ACC112 (cell line): ENCODE measurements around the gene SLC41A3.

ENCODE experiments used
- H2AFZ ChIP-seq: fragments of 200-600 bp; sonication (generic); one replicate; pipeline ENCODE4 v1.6.0; 2017; ENCODE audit warnings: antibody characterized with exemption, low read length; ENCODE audit not compliant: unreplicated experiment
- H3K27ac ChIP-seq: fragments of 200-600 bp; sonication (generic); 2 replicates; pipeline ENCODE4 v1.5.1; 2014; ENCODE audit warnings: low read depth, mild to moderate bottlenecking, antibody characterized with exemption, low read length, moderate library complexity
- H3K27me3 ChIP-seq: fragments of 200-600 bp; sonication (generic); 2 replicates; pipeline ENCODE4 v1.6.1; 2014; ENCODE audit warnings: mild to moderate bottlenecking, antibody characterized with exemption, low read length, moderate library complexity, mixed read lengths; ENCODE audit not compliant: insufficient read depth
- H3K36me3 ChIP-seq: fragments of 200-600 bp; sonication (generic); 2 replicates; pipeline ENCODE4 v1.6.1; 2016; ENCODE audit warnings: mild to moderate bottlenecking, antibody characterized with exemption, low read length, moderate library complexity, mixed read lengths; ENCODE audit not compliant: insufficient read depth
- H3K4me1 ChIP-seq: fragments of 200-600 bp; sonication (generic); one replicate; pipeline ENCODE4 v1.6.1; 2016; ENCODE audit warnings: low read length, mixed read lengths; ENCODE audit not compliant: insufficient read depth, unreplicated experiment, control insufficient read depth
- H3K4me3 ChIP-seq: fragments of 200-600 bp; sonication (generic); 2 replicates; pipeline ENCODE4 v1.5.1; 2014; ENCODE audit warnings: mild to moderate bottlenecking, low read depth, low read length
- H3K79me2 ChIP-seq: fragments of 200-600 bp; sonication (generic); one replicate; pipeline ENCODE4 v1.6.0; 2016; ENCODE audit warnings: low read length; ENCODE audit not compliant: control insufficient read depth, unreplicated experiment, insufficient read depth

SLC41A3 gene

DNA sequence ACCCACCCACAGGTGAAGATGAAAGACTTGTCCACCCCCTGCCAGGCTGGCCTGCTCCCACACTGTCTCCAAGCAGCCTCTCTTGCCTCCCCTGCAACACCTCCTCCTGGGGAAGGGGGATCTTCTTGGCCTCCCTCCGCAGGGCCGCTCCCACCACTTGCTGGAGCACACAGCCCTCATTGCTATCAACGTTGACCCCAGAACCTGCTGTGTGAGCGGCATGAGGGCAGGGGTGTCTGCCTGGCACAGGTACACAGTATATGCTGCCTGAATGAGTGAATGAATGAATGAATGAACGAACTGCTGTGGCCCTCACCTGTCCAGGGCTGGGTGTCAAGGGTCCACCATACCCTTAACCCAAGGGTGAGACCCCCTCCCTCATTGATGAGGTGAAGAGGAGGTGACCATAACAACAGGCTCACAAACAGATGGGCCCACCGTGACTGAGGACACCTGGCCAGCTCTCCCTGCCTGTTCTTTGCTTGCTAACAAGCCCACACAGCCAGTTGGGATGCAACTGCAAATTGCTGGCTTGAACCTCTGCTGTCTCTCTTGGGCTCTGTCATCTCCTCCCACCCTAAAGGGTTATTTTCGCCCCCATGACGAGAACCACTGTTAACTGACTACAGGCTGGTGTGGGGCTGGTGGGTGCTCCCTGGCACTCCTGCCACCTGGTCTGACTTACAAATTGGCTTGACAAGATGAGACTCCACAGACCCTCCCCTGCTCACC is 22.5 kb downstream of the SLC41A3 start:
- H3K27ac ChIP-seq = no peak overlapping the region
- no peak overlapping the region for H3K4me3 ChIP-seq
- no peaks in the 10 kb centered on the region for H3K36me3 ChIP-seq
- H2AFZ ChIP-seq = no peak overlapping the region
- no peaks in the 10 kb centered on the region for H3K27me3 ChIP-seq
- peaks cover 11% of the 10 kb centered on the region for H3K4me1 ChIP-seq
- H3K79me2 ChIP-seq = no peaks in the 10 kb centered on the region

DNA sequence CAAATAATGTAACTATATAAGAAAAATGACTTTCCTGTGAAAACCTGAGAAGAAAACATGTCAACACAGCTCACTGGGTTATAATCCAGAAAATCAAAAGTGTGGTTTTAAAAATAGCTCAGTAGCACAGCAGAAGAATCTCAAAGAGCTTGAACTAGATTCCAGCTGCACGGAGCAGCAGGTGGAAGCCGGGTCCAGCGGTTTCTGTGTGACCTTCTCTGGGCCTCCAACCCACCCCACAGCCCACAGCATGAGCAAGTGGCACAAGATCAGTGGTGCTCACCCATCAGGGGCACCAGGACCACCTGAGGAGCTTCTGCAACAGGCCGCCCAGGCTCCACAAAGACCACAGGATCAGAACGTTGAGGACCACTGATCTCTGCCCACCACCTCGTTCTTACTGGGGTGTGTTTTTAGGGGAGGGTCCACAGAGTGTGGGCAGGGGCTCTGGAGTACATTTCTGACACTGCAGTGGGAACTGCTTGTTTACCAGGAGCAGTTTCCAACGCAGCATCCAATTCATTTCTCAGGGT is 23.2 kb downstream of the SLC41A3 start:
- no peaks in the 10 kb centered on the region for H3K79me2 ChIP-seq
- no peaks in the 10 kb centered on the region for H3K27me3 ChIP-seq
- H3K36me3 ChIP-seq = no peaks in the 10 kb centered on the region
- peaks cover 11% of the 10 kb centered on the region for H3K4me1 ChIP-seq
- no peak overlapping the region for H2AFZ ChIP-seq
- no peak overlapping the region for H3K4me3 ChIP-seq
- H3K27ac ChIP-seq = no peak overlapping the region

DNA sequence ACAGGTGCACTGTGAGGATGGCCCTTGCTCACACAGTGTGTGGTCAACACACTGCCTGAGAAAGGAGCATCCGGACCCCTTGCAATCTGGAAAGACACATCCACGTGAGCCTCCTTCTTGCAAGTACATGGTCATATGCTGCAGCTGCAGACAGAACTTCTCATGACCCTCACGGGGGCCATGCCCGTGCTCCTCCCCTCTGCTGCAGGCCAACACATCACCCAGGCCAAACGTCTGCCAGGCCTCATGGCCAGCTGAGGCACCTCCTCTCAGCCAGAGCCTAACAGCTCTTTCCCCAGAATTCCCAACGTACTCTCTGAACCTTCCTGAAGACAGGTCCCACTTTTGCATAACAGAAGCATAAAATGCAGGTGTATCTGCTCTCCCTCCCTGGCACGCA is 25.3 kb downstream of the SLC41A3 start:
- Histone ChIP-seq H3K4me1 (peaks cover 11% of the 10 kb centered on the region), H2AFZ (no peak overlapping the region), H3K27ac (no peak overlapping the region), H3K36me3 (no peaks in the 10 kb centered on the region), H3K27me3 (no peaks in the 10 kb centered on the region), H3K4me3 (no peak overlapping the region), H3K79me2 (no peaks in the 10 kb centered on the region)

DNA sequence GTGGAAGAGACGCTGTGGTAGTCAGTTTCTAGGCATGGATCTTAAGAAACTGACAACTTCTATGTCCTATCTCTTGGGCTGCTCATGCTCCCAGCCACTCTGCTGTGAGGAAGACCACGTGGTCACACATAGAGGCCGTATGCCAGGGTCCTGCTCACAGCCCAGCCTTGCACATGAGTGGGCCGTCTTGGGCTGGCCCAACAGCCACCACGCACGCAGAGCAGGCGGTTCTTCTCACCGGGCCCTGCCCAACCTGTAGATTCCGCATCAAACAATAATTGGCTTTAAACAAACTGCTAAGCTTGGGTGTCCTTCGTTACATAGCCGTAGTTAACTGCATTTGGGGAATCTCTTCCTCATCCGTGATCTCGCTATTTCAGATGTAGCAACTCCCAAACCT is 26.0 kb downstream of the SLC41A3 start:
- Histone ChIP-seq H3K27ac (no peak overlapping the region), H3K79me2 (no peaks in the 10 kb centered on the region), H2AFZ (no peak overlapping the region), H3K36me3 (no peaks in the 10 kb centered on the region), H3K4me3 (no peak overlapping the region), H3K4me1 (peaks cover 11% of the 10 kb centered on the region), H3K27me3 (no peaks in the 10 kb centered on the region)

DNA sequence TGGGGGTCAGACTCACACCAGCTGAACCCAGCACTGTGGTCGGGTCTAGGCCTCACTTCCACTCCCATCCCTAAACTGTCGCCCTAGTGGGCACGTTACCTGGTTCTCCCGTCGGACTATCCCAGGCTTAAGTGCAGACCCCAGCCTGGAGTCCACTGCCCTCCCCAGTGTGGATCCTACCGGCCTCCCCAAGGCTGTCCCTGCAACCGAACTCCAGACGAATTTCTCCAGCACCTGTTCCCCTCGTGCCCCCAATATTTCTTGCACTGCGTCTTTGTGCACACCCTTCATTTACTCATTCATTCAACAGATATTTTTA is 26.5 kb downstream of the SLC41A3 start:
- Histone ChIP-seq H2AFZ (no peak overlapping the region), H3K27ac (no peak overlapping the region), H3K79me2 (no peaks in the 10 kb centered on the region), H3K4me3 (no peak overlapping the region), H3K36me3 (no peaks in the 10 kb centered on the region), H3K27me3 (no peaks in the 10 kb centered on the region), H3K4me1 (peaks cover 11% of the 10 kb centered on the region)

DNA sequence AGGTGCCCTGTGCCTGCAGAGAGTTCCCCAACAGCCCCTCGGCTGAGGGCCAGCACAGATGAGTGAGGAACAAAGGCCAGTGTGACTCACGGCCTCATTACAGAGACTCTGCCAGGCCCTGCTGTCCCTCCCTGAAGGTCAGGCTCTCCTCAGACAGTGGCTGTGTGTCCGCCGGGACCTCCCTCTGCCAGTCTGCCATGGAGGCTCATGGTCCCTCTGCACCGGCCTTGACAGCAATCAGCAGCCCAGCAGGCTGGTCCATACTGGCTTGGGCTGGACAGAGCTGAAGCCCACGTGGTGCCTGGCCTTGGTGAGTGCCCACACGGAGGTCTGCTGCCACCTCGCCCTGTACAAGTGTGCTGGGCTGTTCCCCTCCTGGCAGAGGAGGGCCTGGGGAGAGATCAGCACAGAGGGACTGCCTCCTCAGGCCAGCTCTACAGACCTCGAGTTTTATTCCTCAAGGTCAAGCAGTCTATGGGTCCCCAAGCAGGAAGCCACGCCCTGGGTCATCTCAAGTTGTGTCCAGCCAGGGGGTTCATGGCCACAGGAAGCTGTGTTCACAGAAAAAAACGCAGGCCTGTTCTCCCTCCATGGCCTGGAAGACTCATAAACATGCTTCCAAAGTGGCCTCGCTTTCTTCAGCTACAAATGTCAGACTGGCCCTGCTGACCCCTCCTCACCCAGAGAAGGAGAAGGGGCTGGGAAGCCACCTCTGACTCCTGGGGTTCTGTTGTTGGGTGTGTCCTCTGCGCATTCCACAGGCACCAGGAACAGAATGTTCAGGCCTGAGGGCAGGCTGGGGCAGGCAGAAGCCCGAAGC is 27.0 kb downstream of the SLC41A3 start:
- Histone ChIP-seq H3K4me3 (no peak overlapping the region), H3K27ac (no peak overlapping the region), H3K36me3 (no peaks in the 10 kb centered on the region), H2AFZ (no peak overlapping the region), H3K4me1 (peaks cover 11% of the 10 kb centered on the region), H3K27me3 (no peaks in the 10 kb centered on the region), H3K79me2 (no peaks in the 10 kb centered on the region)

DNA sequence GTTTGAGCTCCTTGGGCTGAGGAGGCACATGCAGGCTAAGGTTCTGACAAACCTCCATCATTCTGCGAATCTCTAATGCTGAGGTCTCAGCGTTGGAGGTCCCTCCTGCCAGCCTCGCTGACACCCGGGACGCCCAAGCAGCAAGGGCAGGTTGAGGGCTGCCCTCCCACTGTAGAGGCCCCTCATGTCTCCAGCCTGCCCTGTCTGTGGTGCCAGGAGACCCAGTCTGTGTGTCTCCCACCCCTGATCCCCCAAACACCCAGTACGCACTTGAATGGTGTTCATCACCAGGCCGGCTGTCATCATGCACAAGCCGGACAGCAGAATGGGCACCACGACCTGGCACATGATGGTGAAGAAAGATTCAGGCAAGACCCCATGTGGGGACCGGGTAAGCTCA is 27.8 kb downstream of the SLC41A3 start:
- no peaks in the 10 kb centered on the region for H3K36me3 ChIP-seq
- no peaks in the 10 kb centered on the region for H3K27me3 ChIP-seq
- peaks cover 11% of the 10 kb centered on the region for H3K4me1 ChIP-seq
- H3K4me3 ChIP-seq = no peak overlapping the region
- H3K79me2 ChIP-seq = no peaks in the 10 kb centered on the region
- H2AFZ ChIP-seq = no peak overlapping the region
- H3K27ac ChIP-seq = no peak overlapping the region

DNA sequence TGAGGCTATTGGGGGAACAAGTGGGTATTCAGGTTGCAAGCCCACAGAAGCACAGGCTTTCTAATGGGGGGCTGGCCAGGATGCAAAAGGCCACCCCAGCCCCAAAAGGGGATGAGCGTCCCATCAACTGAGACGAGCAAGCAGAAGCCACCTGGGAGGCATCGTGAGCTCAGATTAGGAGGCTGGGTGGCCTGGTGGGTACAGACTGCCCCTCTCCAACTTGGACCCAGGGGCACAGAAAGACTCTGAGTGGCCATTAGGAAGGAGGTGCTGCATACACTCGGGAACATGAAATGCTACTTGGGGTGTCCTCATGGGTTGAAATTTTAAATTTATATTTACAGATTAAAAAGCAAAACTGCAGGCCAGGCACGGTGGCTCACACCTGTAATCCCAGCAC is 29.1 kb downstream of the SLC41A3 start:
- Histone ChIP-seq H3K36me3 (no peaks in the 10 kb centered on the region), H3K4me3 (no peak overlapping the region), H3K27me3 (no peaks in the 10 kb centered on the region), H3K4me1 (peaks cover 11% of the 10 kb centered on the region), H3K27ac (no peak overlapping the region), H2AFZ (no peak overlapping the region), H3K79me2 (no peaks in the 10 kb centered on the region)

DNA sequence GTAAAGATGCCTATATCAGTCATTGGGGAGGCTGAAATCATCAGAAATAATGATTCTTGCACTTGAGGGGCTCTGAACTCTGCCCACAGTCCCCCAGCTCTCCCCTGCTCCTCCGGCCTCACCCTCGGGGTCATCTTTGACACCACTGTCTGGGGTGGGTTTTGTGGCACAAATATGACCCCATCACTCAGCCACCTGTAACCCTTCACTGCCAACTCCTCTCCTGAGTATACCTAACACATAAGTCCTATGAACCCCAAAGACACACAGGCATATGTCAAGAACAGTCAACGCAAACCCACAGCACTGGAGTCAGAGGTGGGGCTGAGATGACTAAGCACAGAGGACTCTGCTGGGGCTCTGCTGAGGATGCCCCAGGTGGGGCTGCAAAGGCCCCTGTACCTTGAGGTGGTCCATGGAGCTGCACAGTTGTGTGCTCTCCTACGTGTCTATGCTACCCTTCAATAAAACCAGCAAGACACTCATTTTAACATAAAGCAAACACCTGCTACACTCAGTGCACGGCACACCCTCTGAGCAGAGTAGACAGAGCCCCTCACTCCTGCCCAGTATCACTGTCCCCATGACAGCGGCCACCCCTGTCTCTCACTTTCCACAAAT is 29.9 kb downstream of the SLC41A3 start:
- H3K4me1 ChIP-seq = peaks cover 11% of the 10 kb centered on the region

DNA sequence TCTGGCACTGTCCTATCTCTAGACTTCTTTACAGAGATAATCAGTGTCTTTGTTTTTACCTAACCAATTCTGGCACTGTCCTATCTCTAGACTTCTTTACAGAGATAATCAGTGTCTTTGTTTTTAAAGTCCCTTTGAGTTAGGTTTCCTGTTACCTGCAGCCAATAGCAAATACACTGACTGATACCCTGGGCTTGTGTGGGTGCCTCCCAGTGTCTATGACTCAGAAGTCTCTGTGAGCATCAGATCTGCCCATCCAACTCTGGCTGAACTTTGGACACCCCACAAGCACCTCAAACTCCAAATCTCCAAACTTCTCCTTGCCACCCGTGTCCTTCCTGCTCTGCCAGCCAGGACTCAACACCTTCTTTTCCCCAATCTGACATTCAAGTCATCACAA is 30.4 kb downstream of the SLC41A3 start:
- H3K4me1 ChIP-seq = peaks cover 11% of the 10 kb centered on the region
- H3K4me3 ChIP-seq = no peak overlapping the region
- H3K36me3 ChIP-seq = no peaks in the 10 kb centered on the region
- H2AFZ ChIP-seq = no peak overlapping the region
- H3K27ac ChIP-seq = no peak overlapping the region
- H3K79me2 ChIP-seq = no peaks in the 10 kb centered on the region
- H3K27me3 ChIP-seq = no peaks in the 10 kb centered on the region

More for the DNA sequence above, 29.9 kb downstream of the SLC41A3 start:
- Histone ChIP-seq H3K4me3 (no peak overlapping the region), H3K36me3 (no peaks in the 10 kb centered on the region), H3K27ac (no peak overlapping the region), H2AFZ (no peak overlapping the region), H3K27me3 (no peaks in the 10 kb centered on the region), H3K79me2 (no peaks in the 10 kb centered on the region)
